Activated CD4-positive, alpha-beta T cell treated with anti-CD3 and anti-CD28 coated beads, Interleukin-2, amount 50 U/mL, for 16 hours (primary cell): Measurements from ENCODE around the gene DPYD.
A peak's percentile ranks its signal among the peaks of the same experiment; 100 is the strongest.

Experiments used
- DNase-seq: peaks from one replicate; pipeline ENCODE4 v3.0.0-alpha.2; 2020

The DPYD gene

DNA sequence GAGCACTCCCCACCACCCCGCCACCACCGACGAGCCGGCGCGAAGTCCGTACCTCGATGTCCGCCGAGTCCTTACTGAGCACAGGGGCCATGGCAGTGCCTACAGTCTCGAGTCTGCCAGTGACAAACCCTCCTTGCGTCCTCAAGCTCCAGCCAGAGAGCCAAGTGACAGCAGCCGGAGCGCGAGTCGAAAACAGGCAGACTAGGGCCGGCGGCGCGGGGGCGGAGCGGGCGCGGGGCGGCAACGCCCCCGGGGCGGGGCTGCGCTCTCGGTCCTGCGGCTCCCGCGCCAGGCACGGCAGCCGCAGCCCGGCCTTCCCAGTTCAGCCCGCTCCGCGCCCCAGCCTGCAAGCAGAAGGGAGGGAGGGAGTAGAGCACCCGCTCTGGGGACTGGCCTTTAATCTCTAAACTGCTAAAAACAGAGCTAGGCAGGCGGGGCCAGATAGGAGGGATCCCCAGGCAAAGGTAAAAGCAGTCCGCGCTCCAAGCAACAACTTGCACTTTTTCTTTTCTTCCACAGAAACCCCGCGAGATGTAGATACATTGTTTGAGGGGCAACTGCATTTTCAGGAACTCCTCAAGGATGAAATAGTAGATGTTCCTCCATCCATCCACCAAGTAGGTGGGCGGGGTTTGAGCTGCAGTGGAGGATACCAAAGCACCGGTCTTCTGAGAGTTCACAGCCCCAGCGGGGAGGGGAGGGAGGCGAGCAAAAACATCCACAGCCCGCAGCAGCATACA is at the start of gene DPYD:
DPYD (minus strand) TSS at position 203 of the 740 bp plus-strand sequence; CDS start at position 91, 112 bp downstream.
- peak; percentile 86 for DNase-seq

- no peak for DNase-seq
Measured at GRCh38 chr1:97960470-97960869, 39.6 kb upstream of the DPYD start.

GRCh38 chr1:97947695-97948094 is 26.9 kb upstream of the DPYD start:
- DNase-seq: no peak

- no peak for DNase-seq
Measured at GRCh38 chr1:97943354-97943753, 22.5 kb upstream of the DPYD start.

DNA sequence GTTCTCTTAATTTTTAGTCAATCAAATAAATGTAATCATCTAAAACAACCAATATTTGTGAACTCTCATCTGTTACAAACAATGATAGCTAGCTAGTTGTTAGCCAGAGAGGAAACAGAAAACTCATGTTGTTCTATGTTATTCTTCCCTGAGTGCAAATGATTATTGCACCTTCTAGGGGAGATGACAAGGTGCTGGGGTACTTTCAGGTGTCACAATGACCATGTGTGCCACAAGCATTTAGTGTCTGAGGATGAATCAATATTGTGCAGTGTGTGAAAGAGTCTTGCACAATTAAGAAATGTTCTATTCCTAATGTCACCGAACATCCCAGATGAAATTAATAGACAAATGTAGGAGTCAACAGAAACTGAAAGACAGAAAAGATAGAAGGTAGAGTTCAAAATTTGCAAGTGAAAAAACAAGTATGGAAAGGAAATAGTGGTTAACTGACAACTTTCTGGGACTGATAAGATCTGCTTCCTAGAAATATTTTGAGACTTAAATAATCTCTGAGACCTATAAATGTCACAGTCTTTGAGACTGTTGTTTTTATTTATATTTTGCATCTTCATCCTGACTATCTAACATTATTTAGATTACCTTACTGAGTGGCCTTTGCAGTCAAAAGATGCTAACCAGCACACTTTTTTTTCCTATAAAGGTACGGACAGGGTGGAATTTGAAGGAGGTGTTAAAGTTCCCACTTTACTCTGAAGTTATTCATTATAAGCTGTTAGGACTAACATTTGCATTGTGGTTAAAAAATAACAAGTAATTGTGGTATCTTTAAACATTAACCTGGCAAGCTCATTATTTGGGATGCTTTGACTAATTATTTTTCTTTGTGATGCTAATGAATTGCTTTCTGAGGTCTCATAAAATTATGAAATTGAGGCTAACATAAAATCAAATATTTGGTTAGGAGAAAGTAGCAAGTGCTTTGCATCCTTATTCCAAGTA is 21.6 kb upstream of the DPYD start:
- DNase-seq: peak; percentile 12

- no peak for DNase-seq
Measured at GRCh38 chr1:97938285-97938642, 17.4 kb upstream of the DPYD start.

GRCh38 chr1:97936976-97937375 is 16.1 kb upstream of the DPYD start:
- DNase-seq: no peak

DNA sequence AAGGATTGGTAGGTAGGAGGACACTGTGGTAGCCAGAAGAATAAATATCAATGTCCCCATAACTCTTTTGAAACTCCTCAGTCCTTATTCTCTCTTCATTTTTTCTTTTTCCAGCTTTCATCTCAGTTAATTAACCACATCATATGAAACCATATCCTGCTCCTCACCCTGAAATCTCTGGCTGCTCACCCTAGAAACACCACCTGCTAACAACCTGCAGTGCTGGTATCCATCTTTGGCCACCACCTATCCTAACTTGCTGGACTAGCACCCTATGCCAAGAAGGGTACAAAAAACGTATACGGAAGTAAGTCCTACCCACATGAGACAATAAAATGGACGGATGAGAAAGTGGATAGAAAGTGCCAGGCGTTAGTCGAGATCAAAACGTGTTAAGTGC is 13.7 kb upstream of the DPYD start:
- no peak for DNase-seq

DNA sequence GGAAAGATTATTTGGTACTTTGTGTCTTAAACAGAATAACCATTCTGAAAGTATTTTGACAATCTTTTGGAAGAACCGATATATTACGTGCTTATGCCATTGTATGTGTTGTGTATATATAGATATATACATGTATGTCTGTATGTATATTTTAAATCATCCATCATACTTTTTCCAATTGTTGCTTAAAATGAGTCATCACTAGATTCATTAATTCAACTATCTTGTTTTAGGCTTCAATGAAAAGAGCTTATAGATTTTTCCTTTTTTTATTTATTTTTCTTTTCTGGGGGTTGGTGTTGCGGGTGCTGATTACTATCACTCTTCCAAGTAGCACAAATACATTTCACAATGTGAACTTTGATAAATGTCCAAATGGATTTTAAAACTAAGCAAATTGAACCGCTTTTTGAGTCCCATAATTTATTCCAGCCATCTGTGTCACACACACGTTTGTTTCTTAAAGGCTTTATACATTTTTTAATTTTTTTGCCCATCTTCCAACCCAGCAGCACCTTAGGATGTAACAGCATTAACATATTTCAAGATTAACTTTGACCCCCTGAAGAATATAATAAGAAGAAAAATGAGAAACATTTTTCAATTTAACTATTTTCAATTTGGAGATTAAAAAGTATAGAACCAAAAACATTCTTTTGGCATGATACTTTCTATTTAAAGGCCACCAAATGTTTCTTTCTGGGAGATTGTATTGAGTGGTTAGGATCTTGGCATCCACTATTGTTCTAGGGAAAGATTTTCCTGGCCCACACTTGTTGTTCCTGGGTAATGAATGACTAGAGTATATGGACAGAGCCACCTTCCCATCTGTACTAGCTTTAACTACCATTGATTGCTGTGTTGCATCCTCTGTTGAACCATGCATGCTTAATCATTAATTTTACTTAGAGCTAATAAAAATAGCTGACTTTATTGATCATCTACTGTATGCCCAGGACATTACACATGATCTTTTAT is 9.3 kb upstream of the DPYD start:
- DNase-seq: no peak

- peak; percentile 54 for DNase-seq
Measured at GRCh38 chr1:97926017-97926708, 5.3 kb upstream of the DPYD start.

GRCh38 chr1:97925151-97925550 is 4.3 kb upstream of the DPYD start:
- DNase-seq: no peak

GRCh38 chr1:97923811-97924210 is 3.0 kb upstream of the DPYD start:
- no peak for DNase-seq

DNA sequence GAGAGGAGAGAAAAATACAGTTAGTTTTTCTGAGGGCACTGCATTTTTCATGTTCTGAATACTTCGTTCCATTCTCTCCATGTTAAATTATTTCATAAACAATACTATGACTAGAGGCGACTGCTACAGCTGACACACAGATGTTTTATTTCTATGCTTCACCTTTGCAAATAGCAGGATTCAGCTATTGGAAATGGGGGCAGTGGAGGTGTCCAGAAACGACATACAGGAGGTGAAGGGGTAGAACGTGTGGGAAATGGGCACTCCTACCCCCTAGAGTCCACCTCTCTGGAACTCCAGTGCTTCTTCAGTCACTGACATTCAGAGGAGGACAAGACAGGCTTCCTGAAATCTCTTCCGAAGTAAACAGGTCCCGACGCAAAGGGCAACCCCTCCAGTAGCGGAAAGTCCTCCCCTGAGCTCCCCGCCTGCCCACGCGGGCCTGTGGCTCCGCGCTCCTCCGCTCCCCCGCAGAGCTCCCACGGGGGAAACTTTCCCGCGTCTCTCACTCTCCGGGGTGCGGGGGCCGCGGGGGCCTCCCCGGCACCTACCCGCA is 480 bp downstream of the DPYD start:
- peak; percentile 16 for DNase-seq

GRCh38 chr1:97919585-97920261 is 1.1 kb downstream of the DPYD start:
- DNase-seq: no peak

GRCh38 chr1:97918961-97919360 is 1.9 kb downstream of the DPYD start:
- no peak for DNase-seq

GRCh38 chr1:97913506-97914139 is 7.2 kb downstream of the DPYD start:
- DNase-seq: no peak

- DNase-seq: no peak
Measured at GRCh38 chr1:97911266-97912215, 9.3 kb downstream of the DPYD start.

DNA sequence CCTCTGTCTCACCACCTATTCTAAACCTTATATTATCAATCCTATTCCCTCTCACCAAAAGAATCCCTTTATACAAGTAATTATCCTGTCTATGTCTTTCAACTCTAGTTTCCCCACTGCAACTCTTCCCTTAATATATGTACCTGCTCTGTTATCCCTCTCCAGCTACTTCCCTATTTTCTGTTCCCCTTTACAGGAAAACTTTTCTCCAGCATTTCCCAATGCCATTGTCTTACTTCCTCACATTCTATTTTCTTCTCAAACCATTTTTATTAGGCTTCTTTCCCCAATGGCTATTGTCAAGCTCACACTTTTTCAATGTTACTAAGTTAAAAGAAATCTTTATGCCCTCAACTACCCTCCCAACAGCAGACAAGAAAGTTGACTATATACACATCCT is 11.6 kb downstream of the DPYD start:
- DNase-seq: no peak

- no peak for DNase-seq
Measured at GRCh38 chr1:97907886-97908285, 12.9 kb downstream of the DPYD start.
